Heart left ventricle (tissue), 16 donors: ENCODE results near the gene TCEANC. TPM values are rescaled to one million over a fixed set of nuclear protein-coding genes. Genes with fewer than 3 reads are reported as not detected.
A peak's percentile ranks its signal among the peaks of the same experiment; 100 is the strongest.

Experiments used
- ATAC-seq, 4 donors: fragments of 200-7000 bp; cut with Tn5 transposase; one replicate each; pipeline ENCODE4 v1.9.1; 2020 to 2022; ENCODE audit warnings: moderate library complexity in 4 of 4, mild to moderate bottlenecking in 3 of 4, moderate number of reproducible peaks in 1 of 4
- DNase-seq, 5 donors: peaks; one replicate each; pipeline ENCODE4 v3.0.0-alpha.2; 2020
- H3K27ac ChIP-seq, 12 donors: fragments of 200-600 bp; sonication (generic) in 4 of 12; one replicate each; pipeline versions ENCODE4 v1.5.0 to v1.8.0; 2016 to 2022; ENCODE audit warnings: mild to moderate bottlenecking in 2 of 12
- H3K27me3 ChIP-seq, 9 donors: fragments of 200-600 bp; sonication (generic) in 2 of 9; one replicate each; pipeline versions ENCODE4 v1.5.1 to v1.8.0; 2016 to 2022; ENCODE audit warnings: mild to moderate bottlenecking in 3 of 9
- H3K36me3 ChIP-seq, 9 donors: fragments of 200-600 bp; sonication (generic) in 2 of 9; one replicate each; pipeline versions ENCODE4 v1.5.0 to v1.8.0; 2018 to 2022; ENCODE audit warnings: mild to moderate bottlenecking in 2 of 9
- H3K4me1 ChIP-seq, 12 donors: fragments of 200-600 bp; sonication (generic) in 4 of 12; one replicate each; pipeline versions ENCODE4 v1.5.0 to v1.8.0; 2016 to 2022; ENCODE audit warnings: mild to moderate bottlenecking in 3 of 12
- H3K4me3 ChIP-seq, 12 donors: fragments of 200-600 bp; sonication (generic) in 4 of 12; one replicate each; pipeline versions ENCODE4 v1.5.0 to v1.8.0; 2017 to 2022; ENCODE audit warnings: mild to moderate bottlenecking in 9 of 12, moderate library complexity in 4 of 12
- H3K9me3 ChIP-seq, 12 donors: fragments of 200-600 bp; sonication (generic) in 4 of 12; one replicate each; pipeline versions ENCODE4 v1.5.0 to v1.8.0; 2016 to 2022; ENCODE audit warnings: mild to moderate bottlenecking in 1 of 12
- CTCF ChIP-seq, 12 donors: fragments of 200-600 bp; sonication (generic) in 4 of 12; IDR thresholded peaks; one replicate each; pipeline versions ENCODE4 v1.5.0 to v1.8.0; 2018 to 2022; ENCODE audit warnings: antibody characterized with exemption in 12 of 12, mild to moderate bottlenecking in 5 of 12
- POLR2A ChIP-seq, 2 donors: fragments of 450-650 bp; IDR thresholded peaks; one replicate each; pipeline ENCODE4 v1.6.1; 2017; ENCODE audit warnings: antibody characterized with exemption in 2 of 2, mild to moderate bottlenecking in 2 of 2, moderate library complexity in 2 of 2
- WGBS, 4 donors: extraction: QIAGEN DNeasy Blood & Tissue Kit in 2 of 4; methylation state at CpG; one replicate each; pipeline versions ENCODE4 v1.1.5 to v1.1.7; 2013 to 2018; 5-methylcytosine and 5-hydroxymethylcytosine counted together
- intact Hi-C, 10 donors: fragments of 100-400 bp; cut with DNase I; formaldehyde crosslinking; loops; one replicate each; pipeline versions ENCODE4 v1.11.1 to v1.14.2; 2022
- polyA plus RNA-seq, 2 donors: library from polyadenylated mRNA; stranded (reverse); fragments of 200-250 nt; gene quantifications; one replicate each; pipeline ENCODE4 v1.2.3, GENCODE V29; 2013
- total RNA-seq, 9 donors: library from RNA; depleted of rRNA in 2 of 9; stranded (reverse); fragments of >200 nt in 2 of 9; fragmentation: NEBNext Ultra II Directional in 3 of 9; extraction: Animal tissue kit (Norgen Biotek cat#: 25700) in 3 of 9; gene quantifications; one replicate each; pipeline versions ENCODE4 v1.1.0 to v1.2.4, GENCODE V29; 2016 to 2023
- donor health status: ischemic (EF 13 %, LVEDD 7.1; RV severe dilation, severe dysfunction).
- donor health status: healthy with polysubstance abuse.
- donor health status: DM: no; HTN: yes; CAD: no.
- donor health status: DM: no; HTN: no; CAD: no.
- donor health status: ischemic (EF 25% LVEDD 6.9; RV normal size, moderate dysfunction).
- donor health status: ischemic (EF 25% LVEDD 5.7; RV mildly dilated, moderate dysfunction).
- donor health status: healthy.
- donor health status: DM: yes; HTN: yes; CAD: no.
- donor health status: ischemic (EF 35%, LVEDD 5.7; RV mildly dilated, moderate dysfunction).
- donor health status: nonischemic (EF 11% LVEDD 7.7; RV severe dilation, severe dysfunction).
- donor health status: DM: yes; HTN: yes; CAD: no.
- donor health status: PGD.
- donor health status: ischemic (EF 29% LVEDD 5.4; RV normal size, mild dysfunction).
- donor health status: nonischemic (EF 23%, LVEDD 6.1; RV moderate dilation, normal function).

TCEANC gene
- total and polyA plus RNA-seq, 11 donors: 1.0 to 6.8 (median 3.9) TPM

- ATAC-seq: no peak
- 52 to 59% (median 53%) methylated on average over 5 of the region's 5 CpGs for WGBS, 4 donors
- TF ChIP-seq POLR2A (IDR thresholded peaks at IDR 0.05) (no peak), CTCF (IDR thresholded peaks at IDR 0.05) (no peak)
- Histone ChIP-seq H3K4me3 (no peak overlapping the region), H3K36me3 (no peaks in the 10 kb centered on the region), H3K4me1 (peaks cover 0 to 26% (median 7%) of the 10 kb centered on the region in 12 donors), H3K9me3 (peaks cover 0 to 6% (median 0%) of the 10 kb centered on the region in 12 donors), H3K27me3 (peaks cover 0 to 35% (median 0%) of the 10 kb centered on the region in 9 donors), H3K27ac (peak overlapping the region in 3 of 12 donors; percentile 50 to 61 (median 60))
- intact Hi-C loops: loop anchor here in 7 of 10 donors (5.0 to 10.0 kb wide), 7 partner anchors 85 to 705 kb away; partner anchors contain the start of genes OFD1 (in 1 of the 7) and TRAPPC2 (in 1 of the 7)
- no peak for DNase-seq
Observed at GRCh38 chrX:13649838-13650237, 3.1 kb upstream of the TCEANC start.

DNA sequence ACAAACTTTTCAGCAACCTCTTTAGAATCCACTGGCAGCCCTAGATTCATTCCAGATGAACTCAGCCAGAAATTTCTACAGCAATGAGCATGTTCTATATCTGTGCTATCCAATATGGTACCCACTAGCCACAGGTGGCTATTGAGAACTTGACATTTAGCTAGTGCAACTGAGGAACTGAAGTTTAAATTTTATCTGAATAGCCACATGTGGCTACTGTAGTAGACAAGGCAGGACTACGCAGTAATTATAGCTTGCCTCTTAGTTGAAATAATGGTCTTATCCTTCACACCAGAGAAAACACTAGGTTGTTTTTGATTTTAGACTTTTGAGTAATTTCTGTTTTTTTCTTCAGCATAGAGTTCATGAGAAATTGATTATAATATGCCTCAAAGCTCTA, 2.6 kb upstream of the TCEANC start:
- H3K9me3 ChIP-seq: peaks cover 0 to 6% (median 0%) of the 10 kb centered on the region in 12 donors
- ATAC-seq (no peak), DNase-seq (no peak)
- intact Hi-C loops: loop anchor here in 3 of 10 donors (5.0 to 10.0 kb wide), 3 partner anchors 84 to 703 kb away; partner anchors contain the start of genes OFD1 (in 1 of the 3) and TRAPPC2 (in 1 of the 3)
- no peak for TF ChIP-seq POLR2A (IDR thresholded peaks at IDR 0.05)
- TF ChIP-seq CTCF (IDR thresholded peaks at IDR 0.05): no peak
- peak overlapping the region in 3 of 12 donors; percentile 49 to 60 (median 50) for H3K27ac ChIP-seq
- peaks cover 0 to 35% (median 0%) of the 10 kb centered on the region in 9 donors for H3K27me3 ChIP-seq
- H3K36me3 ChIP-seq: peaks cover 0 to 4% (median 0%) of the 10 kb centered on the region in 9 donors
- no peak overlapping the region for H3K4me3 ChIP-seq
- peaks cover 0 to 26% (median 7%) of the 10 kb centered on the region in 12 donors for H3K4me1 ChIP-seq
- WGBS, 4 donors: 92 to 100% (median 97%) methylated on average over 1 of the region's 1 CpG

GRCh38 chrX:13651150-13651549, 1.8 kb upstream of the TCEANC start:
- Histone ChIP-seq H3K9me3 (peaks cover 0 to 6% (median 0%) of the 10 kb centered on the region in 12 donors), H3K27me3 (peaks cover 0 to 34% (median 0%) of the 10 kb centered on the region in 9 donors), H3K4me3 (no peak overlapping the region), H3K27ac (no peak overlapping the region), H3K36me3 (peaks cover 0 to 11% (median 0%) of the 10 kb centered on the region in 9 donors), H3K4me1 (peaks cover 0 to 26% (median 7%) of the 10 kb centered on the region in 12 donors)
- TF ChIP-seq CTCF (IDR thresholded peaks at IDR 0.05) (no peak), POLR2A (IDR thresholded peaks at IDR 0.05) (no peak)
- DNase-seq: no peak
- intact Hi-C loops: loop anchor here in 3 of 10 donors (5.0 to 10.0 kb wide), 3 partner anchors 84 to 704 kb away; partner anchors contain the start of genes OFD1 (in 1 of the 3) and TRAPPC2 (in 1 of the 3)
- no peak for ATAC-seq
- WGBS, 4 donors: 63 to 94% (median 77%) methylated on average over 3 of the region's 3 CpGs

DNA sequence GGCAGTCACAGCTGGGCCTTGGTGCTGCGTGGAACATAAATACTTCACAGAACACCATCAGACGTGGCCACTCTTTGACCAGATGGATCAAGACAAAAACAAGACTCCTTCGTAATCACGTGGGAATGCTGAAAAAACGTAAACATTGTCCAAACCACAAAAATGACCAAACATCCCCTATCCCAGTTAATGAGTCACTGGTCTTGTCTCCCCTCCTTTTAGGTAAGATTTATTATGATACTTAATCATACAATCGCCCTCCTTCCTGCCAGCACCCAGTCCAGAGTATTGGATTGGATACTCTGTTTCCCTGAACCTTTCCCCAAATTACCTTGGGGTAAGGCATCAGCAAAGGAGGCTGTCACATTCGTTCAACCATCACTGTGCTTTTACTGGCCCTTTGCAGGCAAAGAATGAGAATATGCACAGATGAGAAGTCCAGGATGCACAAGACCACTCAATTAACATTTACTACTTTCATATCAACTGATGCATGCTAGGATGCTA, 601 bp upstream of the TCEANC start:
- no peak for TF ChIP-seq POLR2A (IDR thresholded peaks at IDR 0.05)
- TF ChIP-seq CTCF (IDR thresholded peaks at IDR 0.05): no peak
- peaks cover 0 to 24% (median 7%) of the 10 kb centered on the region in 12 donors for H3K4me1 ChIP-seq
- ATAC-seq (no peak), DNase-seq (no peak)
- 49 to 57% (median 51%) methylated on average over 7 of the region's 7 CpGs for WGBS, 4 donors
- H3K36me3 ChIP-seq: peaks cover 0 to 11% (median 0%) of the 10 kb centered on the region in 9 donors
- H3K4me3 ChIP-seq: peak overlapping the region in 11 of 12 donors; percentile 29 to 81 (median 66)
- H3K27me3 ChIP-seq: peaks cover 0 to 32% (median 0%) of the 10 kb centered on the region in 9 donors
- H3K9me3 ChIP-seq: peaks cover 0 to 6% (median 0%) of the 10 kb centered on the region in 12 donors
- intact Hi-C loops: loop anchor here in 4 of 10 donors (2.0 to 10.0 kb wide), 4 partner anchors 82 to 705 kb away; partner anchors contain the start of genes GEMIN8 (in 1 of the 4), OFD1 (in 1 of the 4) and TRAPPC2 (in 1 of the 4)
- peak overlapping the region in 11 of 12 donors; percentile 72 to 98 (median 93) for H3K27ac ChIP-seq
